Adrenal gland (tissue), 5 donors: ENCODE measurements around the gene MAP2.

Source experiments
- CTCF ChIP-seq, 6 experiments: fragments of 450-650 bp in 4 of 6; fragments of 200-600 bp in 2 of 6; sonication (generic) in 1 of 6; IDR thresholded peaks; 1 replicate in 5 of 6; 2 replicates in 1 of 6; pipeline versions ENCODE4 v1.5.1 to v1.8.0; 2016 to 2021; ENCODE audit warnings: antibody characterized with exemption in 6 of 6, mild to moderate bottlenecking in 2 of 6, moderate library complexity in 1 of 6
- POLR2A ChIP-seq, 2 donors: fragments of 450-650 bp; IDR thresholded peaks; one replicate each; pipeline ENCODE4 v1.6.1; 2017; ENCODE audit warnings: antibody characterized with exemption in 2 of 2, mild to moderate bottlenecking in 2 of 2, moderate library complexity in 1 of 2
- donor health status: DM: no; HTN: no; CAD: no.

GRCh38 chr2:209761566-209761965 is 337.7 kb downstream of the MAP2 start:
- TF ChIP-seq POLR2A (IDR thresholded peaks at IDR 0.05), result no peak
- TF ChIP-seq CTCF (IDR thresholded peaks at IDR 0.05), result no peak
